IgD-negative memory B cell (primary cell): Measurements from ENCODE around the gene PTGES. TPM values are rescaled to one million over a fixed set of nuclear protein-coding genes. Genes with fewer than 3 reads are reported as not detected.

Source experiments
- H3K27ac Mint-ChIP-seq, 3 donors: one replicate each; pipeline ENCODE4 v1.8.0; 2020 to 2022; ENCODE audit warnings: mild to moderate bottlenecking in 3 of 3, mixed read lengths in 3 of 3, moderate library complexity in 1 of 3
- H3K27me3 Mint-ChIP-seq: one replicate; pipeline ENCODE4 v1.8.0; 2021; ENCODE audit warnings: mixed read lengths
- H3K36me3 Mint-ChIP-seq: one replicate; pipeline ENCODE4 v1.8.0; 2020; ENCODE audit warnings: mild to moderate bottlenecking, mixed read lengths
- H3K4me1 Mint-ChIP-seq, 3 donors: one replicate each; pipeline ENCODE4 v1.8.0; 2020 to 2022; ENCODE audit warnings: mixed read lengths in 3 of 3, mild to moderate bottlenecking in 1 of 3
- H3K4me3 Mint-ChIP-seq, 4 donors: one replicate each; pipeline ENCODE4 v1.8.0; 2020 to 2022; ENCODE audit warnings: mild to moderate bottlenecking in 4 of 4, mixed read lengths in 4 of 4, moderate library complexity in 3 of 4
- H3K9me3 Mint-ChIP-seq, 3 donors: one replicate each; pipeline ENCODE4 v1.8.0; 2020 to 2021; ENCODE audit warnings: mixed read lengths in 3 of 3, mild to moderate bottlenecking in 1 of 3
- polyA plus RNA-seq: library from polyadenylated mRNA; unstranded; fragments of 300-500 nt; fragmentation: Illumina TruSeq; gene quantifications from one replicate; pipeline ENCODE4 v1.2.3, GENCODE V29; 2021

The PTGES gene
- polyA plus RNA-seq, 1 donor from 2014 or later, result not detected

- H3K36me3 Mint-ChIP-seq, result no peaks in the 10 kb centered on the region
- no peaks in the 10 kb centered on the region for H3K9me3 Mint-ChIP-seq
- peaks cover 4 to 6% (median 5%) of the 10 kb centered on the region in 3 donors for H3K4me1 Mint-ChIP-seq
- H3K27me3 Mint-ChIP-seq, result peaks cover 11% of the 10 kb centered on the region
- no peak overlapping the region for H3K27ac Mint-ChIP-seq
- H3K4me3 Mint-ChIP-seq, result peak overlapping the region in 1 of 4 donors; percentile 54
Observed at GRCh38 chr9:129740666-129741464, 12.0 kb downstream of the PTGES start.

- Mint-ChIP-seq H3K4me3 (peak overlapping the region in 1 of 4 donors; percentile 65), H3K36me3 (no peaks in the 10 kb centered on the region), H3K4me1 (peaks cover 4 to 6% (median 5%) of the 10 kb centered on the region in 3 donors), H3K27ac (no peak overlapping the region), H3K27me3 (peaks cover 11% of the 10 kb centered on the region), H3K9me3 (no peaks in the 10 kb centered on the region)
Observed at GRCh38 chr9:129740174-129740573, 12.7 kb downstream of the PTGES start.

- Mint-ChIP-seq H3K4me1 (peaks cover 4 to 6% (median 5%) of the 10 kb centered on the region in 3 donors), H3K27me3 (peaks cover 11% of the 10 kb centered on the region), H3K27ac (no peak overlapping the region), H3K9me3 (no peaks in the 10 kb centered on the region), H3K4me3 (peak overlapping the region in 2 of 4 donors; percentile 49 to 54), H3K36me3 (no peaks in the 10 kb centered on the region)
Observed at GRCh38 chr9:129739432-129739831, 13.4 kb downstream of the PTGES start.

- Mint-ChIP-seq H3K9me3 (no peaks in the 10 kb centered on the region), H3K4me1 (peaks cover 4 to 6% (median 5%) of the 10 kb centered on the region in 3 donors), H3K27me3 (peaks cover 12% of the 10 kb centered on the region), H3K4me3 (peak overlapping the region; percentile 69 to 83 (median 78)), H3K27ac (peak overlapping the region in 1 of 3 donors; percentile 67), H3K36me3 (no peaks in the 10 kb centered on the region)
Observed at GRCh38 chr9:129737479-129738274, 15.2 kb downstream of the PTGES start.

GRCh38 chr9:129736334-129736733, 16.5 kb downstream of the PTGES start:
- no peaks in the 10 kb centered on the region for H3K36me3 Mint-ChIP-seq
- peaks cover 0 to 2% (median 0%) of the 10 kb centered on the region in 3 donors for H3K9me3 Mint-ChIP-seq
- H3K27ac Mint-ChIP-seq, result no peak overlapping the region
- H3K27me3 Mint-ChIP-seq, result peaks cover 6% of the 10 kb centered on the region
- peaks cover 4 to 6% (median 5%) of the 10 kb centered on the region in 3 donors for H3K4me1 Mint-ChIP-seq
- peak overlapping the region in 2 of 4 donors; percentile 12 to 43 for H3K4me3 Mint-ChIP-seq

GRCh38 chr9:129735546-129735945, 17.3 kb downstream of the PTGES start:
- Mint-ChIP-seq H3K27ac (no peak overlapping the region), H3K4me1 (peaks cover 4 to 6% (median 5%) of the 10 kb centered on the region in 3 donors), H3K9me3 (peaks cover 0 to 2% (median 0%) of the 10 kb centered on the region in 3 donors), H3K27me3 (peaks cover 3% of the 10 kb centered on the region), H3K36me3 (no peaks in the 10 kb centered on the region), H3K4me3 (no peak overlapping the region)

- H3K4me3 Mint-ChIP-seq, result no peak overlapping the region
- peaks cover 4 to 6% (median 5%) of the 10 kb centered on the region in 3 donors for H3K4me1 Mint-ChIP-seq
- no peak overlapping the region for H3K27ac Mint-ChIP-seq
- H3K36me3 Mint-ChIP-seq, result no peaks in the 10 kb centered on the region
- H3K9me3 Mint-ChIP-seq, result peaks cover 0 to 2% (median 0%) of the 10 kb centered on the region in 3 donors
- peaks cover 3% of the 10 kb centered on the region for H3K27me3 Mint-ChIP-seq
Observed at GRCh38 chr9:129733632-129733953, 19.2 kb downstream of the PTGES start.

- Mint-ChIP-seq H3K27me3 (peaks cover 3% of the 10 kb centered on the region), H3K27ac (no peak overlapping the region)
Observed at GRCh38 chr9:129732946-129733631, 19.8 kb downstream of the PTGES start.

GRCh38 chr9:129732100-129732499, 20.7 kb downstream of the PTGES start:
- Mint-ChIP-seq H3K4me3 (no peak overlapping the region), H3K27ac (no peak overlapping the region), H3K27me3 (peaks cover 1% of the 10 kb centered on the region), H3K36me3 (no peaks in the 10 kb centered on the region), H3K9me3 (peaks cover 0 to 2% (median 0%) of the 10 kb centered on the region in 3 donors), H3K4me1 (peaks cover 0 to 2% (median 1%) of the 10 kb centered on the region in 3 donors)

More at GRCh38 chr9:129732946-129733631, 19.8 kb downstream of the PTGES start:
- H3K36me3 Mint-ChIP-seq, result no peaks in the 10 kb centered on the region
- H3K4me1 Mint-ChIP-seq, result peaks cover 4 to 6% (median 5%) of the 10 kb centered on the region in 3 donors
- H3K9me3 Mint-ChIP-seq, result peaks cover 0 to 2% (median 0%) of the 10 kb centered on the region in 3 donors
- H3K4me3 Mint-ChIP-seq, result no peak overlapping the region

GRCh38 chr9:129731477-129732085, 21.3 kb downstream of the PTGES start:
- H3K4me1 Mint-ChIP-seq, result peaks cover 0 to 2% (median 0%) of the 10 kb centered on the region in 3 donors
- H3K4me3 Mint-ChIP-seq, result no peak overlapping the region
- peaks cover 3% of the 10 kb centered on the region for H3K27me3 Mint-ChIP-seq
- no peaks in the 10 kb centered on the region for H3K36me3 Mint-ChIP-seq
- peaks cover 0 to 2% (median 0%) of the 10 kb centered on the region in 3 donors for H3K9me3 Mint-ChIP-seq
- H3K27ac Mint-ChIP-seq, result no peak overlapping the region

- Mint-ChIP-seq H3K27ac (no peak overlapping the region), H3K9me3 (peaks cover 0 to 2% (median 0%) of the 10 kb centered on the region in 3 donors), H3K36me3 (no peaks in the 10 kb centered on the region), H3K27me3 (peaks cover 2% of the 10 kb centered on the region), H3K4me3 (no peak overlapping the region), H3K4me1 (peaks cover 0 to 2% (median 1%) of the 10 kb centered on the region in 3 donors)
Observed at GRCh38 chr9:129728744-129729143, 24.1 kb downstream of the PTGES start.

- no peak overlapping the region for H3K4me3 Mint-ChIP-seq
Observed at GRCh38 chr9:129726322-129727160, 26.3 kb downstream of the PTGES start.

GRCh38 chr9:129725795-129726251, 27.0 kb downstream of the PTGES start:
- Mint-ChIP-seq H3K4me3 (peak overlapping the region in 1 of 4 donors; percentile 58), H3K9me3 (no peaks in the 10 kb centered on the region), H3K27ac (no peak overlapping the region), H3K4me1 (peaks cover 0 to 3% (median 2%) of the 10 kb centered on the region in 3 donors), H3K27me3 (peaks cover 7% of the 10 kb centered on the region), H3K36me3 (no peaks in the 10 kb centered on the region)

More at GRCh38 chr9:129726322-129727160, 26.3 kb downstream of the PTGES start:
- H3K9me3 Mint-ChIP-seq, result no peaks in the 10 kb centered on the region
- H3K27ac Mint-ChIP-seq, result peak overlapping the region in 1 of 3 donors; percentile 64
- H3K36me3 Mint-ChIP-seq, result no peaks in the 10 kb centered on the region
- H3K27me3 Mint-ChIP-seq, result peaks cover 5% of the 10 kb centered on the region
- H3K4me1 Mint-ChIP-seq, result peaks cover 0 to 3% (median 2%) of the 10 kb centered on the region in 3 donors
